Measurements from ENCODE around the gene UBE2D2.
"Not testable (repeated sequence)": the region's sequence is repeated elsewhere in the genome, so short reads cannot be mapped to it uniquely, and the experiment has no call there.

UBE2D2 gene

DNA sequence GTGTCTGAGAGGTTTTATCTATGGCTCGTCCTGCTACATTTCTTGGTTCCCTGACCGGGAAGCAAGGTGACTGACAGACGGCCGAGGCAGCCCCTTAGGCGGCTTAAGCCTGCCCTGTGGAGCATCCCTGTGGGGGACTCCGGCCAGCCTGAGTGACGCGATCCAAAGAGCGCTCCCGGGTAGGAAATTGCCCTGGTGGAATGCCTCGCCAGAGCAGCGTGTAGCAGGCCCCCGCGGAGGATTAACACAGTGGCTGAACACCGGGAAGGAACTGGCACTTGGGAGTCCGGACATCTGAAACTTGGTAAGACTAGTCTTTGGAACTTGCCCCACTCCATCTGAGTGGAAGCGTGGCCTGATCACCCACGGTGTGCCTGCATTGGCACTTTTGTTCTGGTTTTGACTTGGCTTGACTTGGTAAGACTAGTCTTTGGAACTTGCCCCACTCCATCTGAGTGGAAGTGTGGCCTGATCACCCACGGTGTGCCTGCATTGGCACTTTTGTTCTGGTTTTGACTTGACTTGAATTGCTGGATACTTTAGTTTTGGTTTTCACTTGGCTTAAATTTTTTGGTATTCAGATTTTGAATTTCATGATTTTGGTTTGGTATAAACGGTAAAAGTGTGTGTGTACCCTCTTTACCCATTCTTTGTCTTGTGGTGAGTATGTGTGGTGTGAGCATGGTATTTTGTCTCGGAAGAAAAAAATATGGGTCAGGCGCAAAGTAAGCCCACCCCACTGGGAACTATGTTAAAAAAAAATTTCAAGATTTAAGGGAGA lies 34.6 kb upstream of the UBE2D2 start:
- not testable (repeated sequence) for H3K9me3 ChIP-seq (ENCODE audit: low read length); H3F3A ChIP-seq (ENCODE audit: insufficient read depth, low read length); H3K9ac ChIP-seq (ENCODE audit: low read length); H4K20me1 ChIP-seq (ENCODE audit: insufficient read depth, low read length); H3K4me3 ChIP-seq (ENCODE audit: low read depth, low read length, poor library complexity, severe bottlenecking); H3K79me2 ChIP-seq (ENCODE audit: insufficient read depth, low read length); H3K27me3 ChIP-seq (ENCODE audit: insufficient read depth, low read length); H3K4me2 ChIP-seq (ENCODE audit: low read length); H3K27ac ChIP-seq (ENCODE audit: low read depth, low read length, poor library complexity, severe bottlenecking); H3K9me2 ChIP-seq (ENCODE audit: low read depth, low read length); H2AFZ ChIP-seq (ENCODE audit: low read length); H3K36me3 ChIP-seq (ENCODE audit: insufficient read depth, low read length)
- peaks cover 23% of the 10 kb centered on the region for H3K4me1 ChIP-seq (ENCODE audit: insufficient read depth, low read length, severe bottlenecking)

DNA sequence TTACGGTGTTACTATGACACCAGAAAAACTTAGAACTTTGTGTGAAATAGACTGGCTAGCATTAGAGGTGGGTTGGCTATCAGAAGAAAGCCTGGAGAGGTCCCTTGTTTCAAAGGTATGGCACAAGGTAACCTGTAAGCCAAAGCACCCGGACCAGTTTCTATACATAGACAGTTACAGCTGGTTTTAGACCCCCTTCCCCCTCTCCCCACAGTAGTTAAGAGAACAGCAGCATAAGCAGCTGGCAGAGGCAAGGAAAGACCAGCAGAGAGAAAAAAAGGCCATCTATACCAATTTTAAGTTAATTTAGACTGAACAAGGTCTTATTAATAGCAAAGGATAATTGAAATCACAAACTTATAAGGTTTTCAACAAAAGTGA lies 34.1 kb upstream of the UBE2D2 start:
- not testable (repeated sequence) for H3K27me3 ChIP-seq (ENCODE audit: insufficient read depth, low read length); H3K79me2 ChIP-seq (ENCODE audit: insufficient read depth, low read length); H3K9ac ChIP-seq (ENCODE audit: low read length); H3K9me3 ChIP-seq (ENCODE audit: low read length); H3K9me2 ChIP-seq (ENCODE audit: low read depth, low read length); H4K20me1 ChIP-seq (ENCODE audit: insufficient read depth, low read length); H3K4me3 ChIP-seq (ENCODE audit: low read depth, low read length, poor library complexity, severe bottlenecking); H3K4me2 ChIP-seq (ENCODE audit: low read length); H3F3A ChIP-seq (ENCODE audit: insufficient read depth, low read length); H3K27ac ChIP-seq (ENCODE audit: low read depth, low read length, poor library complexity, severe bottlenecking); H3K36me3 ChIP-seq (ENCODE audit: insufficient read depth, low read length); H2AFZ ChIP-seq (ENCODE audit: low read length)
- H3K4me1 ChIP-seq (ENCODE audit: insufficient read depth, low read length, severe bottlenecking), result peaks cover 23% of the 10 kb centered on the region

DNA sequence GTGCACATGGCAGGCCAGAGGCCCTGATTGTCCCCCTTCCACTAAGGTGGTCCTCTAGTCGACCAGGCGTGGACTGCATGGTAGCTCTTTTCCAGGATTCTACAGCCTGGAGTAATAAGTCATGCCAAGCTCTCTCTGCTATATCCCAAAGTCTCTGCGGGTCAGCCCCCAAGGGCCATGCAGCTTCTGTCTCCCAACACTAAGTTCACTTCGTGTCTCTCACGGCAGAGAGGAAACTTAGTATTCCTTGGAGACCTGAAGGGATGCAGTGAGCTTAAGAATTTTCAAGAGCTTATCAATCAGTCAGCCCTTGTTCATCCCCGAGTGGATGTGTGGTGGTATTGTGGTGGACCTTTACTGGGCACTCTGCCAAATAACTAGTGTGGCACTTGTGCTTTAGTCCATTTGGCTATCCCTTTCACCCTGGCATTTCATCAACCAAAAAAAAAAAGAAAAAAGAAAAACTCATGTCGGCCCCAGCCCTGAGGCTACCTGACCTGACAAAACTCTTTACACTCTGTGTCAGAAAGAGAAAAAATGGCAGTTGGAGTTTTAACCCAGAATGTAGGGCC lies 33.2 kb upstream of the UBE2D2 start:
- not testable (repeated sequence) for H2AFZ ChIP-seq (ENCODE audit: low read length); H3K36me3 ChIP-seq (ENCODE audit: insufficient read depth, low read length); H3K4me3 ChIP-seq (ENCODE audit: low read depth, low read length, poor library complexity, severe bottlenecking); H3K9ac ChIP-seq (ENCODE audit: low read length); H3K9me2 ChIP-seq (ENCODE audit: low read depth, low read length); H4K20me1 ChIP-seq (ENCODE audit: insufficient read depth, low read length); H3K79me2 ChIP-seq (ENCODE audit: insufficient read depth, low read length); H3K27me3 ChIP-seq (ENCODE audit: insufficient read depth, low read length); H3K4me2 ChIP-seq (ENCODE audit: low read length); H3K9me3 ChIP-seq (ENCODE audit: low read length); H3F3A ChIP-seq (ENCODE audit: insufficient read depth, low read length); H3K27ac ChIP-seq (ENCODE audit: low read depth, low read length, poor library complexity, severe bottlenecking)
- peaks cover 23% of the 10 kb centered on the region for H3K4me1 ChIP-seq (ENCODE audit: insufficient read depth, low read length, severe bottlenecking)

DNA sequence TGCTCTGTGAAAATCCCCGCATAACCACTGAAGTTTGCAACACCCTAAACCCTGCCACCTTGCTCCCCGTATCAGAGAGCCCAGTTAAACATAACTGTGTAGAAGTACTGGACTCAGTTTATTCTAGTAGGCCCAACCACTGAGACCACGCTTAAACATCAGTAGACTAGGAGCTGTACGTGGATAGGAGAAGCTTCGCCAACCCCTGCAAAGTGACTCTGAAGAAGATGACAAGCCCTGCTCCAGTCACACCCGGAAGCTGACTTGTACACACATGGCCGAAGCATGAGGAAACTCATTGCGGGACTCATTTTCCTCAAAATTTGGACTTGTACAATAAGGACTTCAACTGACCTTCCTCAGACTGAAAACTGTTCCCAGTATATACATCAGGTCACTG lies 32.4 kb upstream of the UBE2D2 start:
- not testable (repeated sequence) for H3K4me2 ChIP-seq (ENCODE audit: low read length); H3K36me3 ChIP-seq (ENCODE audit: insufficient read depth, low read length); H3K27ac ChIP-seq (ENCODE audit: low read depth, low read length, poor library complexity, severe bottlenecking); H3K9me2 ChIP-seq (ENCODE audit: low read depth, low read length); H3K9ac ChIP-seq (ENCODE audit: low read length); H3F3A ChIP-seq (ENCODE audit: insufficient read depth, low read length); H3K4me3 ChIP-seq (ENCODE audit: low read depth, low read length, poor library complexity, severe bottlenecking); H3K9me3 ChIP-seq (ENCODE audit: low read length); H3K79me2 ChIP-seq (ENCODE audit: insufficient read depth, low read length); H4K20me1 ChIP-seq (ENCODE audit: insufficient read depth, low read length); H3K27me3 ChIP-seq (ENCODE audit: insufficient read depth, low read length); H2AFZ ChIP-seq (ENCODE audit: low read length)
- peaks cover 23% of the 10 kb centered on the region for H3K4me1 ChIP-seq (ENCODE audit: insufficient read depth, low read length, severe bottlenecking)

DNA sequence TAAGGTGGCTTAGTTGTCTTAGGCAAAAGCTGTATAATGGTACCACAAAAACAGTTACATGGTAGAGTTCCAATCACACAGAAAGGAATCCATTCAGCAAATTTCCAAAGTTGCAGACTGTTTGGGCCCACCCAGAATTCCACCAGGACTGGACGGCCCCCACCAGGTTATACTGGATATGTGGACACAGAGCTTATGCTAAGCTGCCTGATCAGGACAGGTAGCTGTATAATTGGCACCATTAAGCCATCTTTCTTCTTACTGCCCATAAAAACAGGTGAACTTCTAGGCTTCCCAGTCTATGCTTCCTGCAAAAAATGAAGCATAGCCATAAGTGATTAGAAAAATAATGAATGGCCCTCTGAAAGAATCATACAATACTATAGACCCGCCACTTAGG lies 31.1 kb upstream of the UBE2D2 start:
- not testable (repeated sequence) for H3K27me3 ChIP-seq (ENCODE audit: insufficient read depth, low read length); H3K4me2 ChIP-seq (ENCODE audit: low read length); H3K9me3 ChIP-seq (ENCODE audit: low read length); H3F3A ChIP-seq (ENCODE audit: insufficient read depth, low read length); H4K20me1 ChIP-seq (ENCODE audit: insufficient read depth, low read length); H3K27ac ChIP-seq (ENCODE audit: low read depth, low read length, poor library complexity, severe bottlenecking); H3K79me2 ChIP-seq (ENCODE audit: insufficient read depth, low read length); H3K9ac ChIP-seq (ENCODE audit: low read length); H3K36me3 ChIP-seq (ENCODE audit: insufficient read depth, low read length); H2AFZ ChIP-seq (ENCODE audit: low read length); H3K9me2 ChIP-seq (ENCODE audit: low read depth, low read length); H3K4me3 ChIP-seq (ENCODE audit: low read depth, low read length, poor library complexity, severe bottlenecking)
- H3K4me1 ChIP-seq (ENCODE audit: insufficient read depth, low read length, severe bottlenecking), result peaks cover 19% of the 10 kb centered on the region
